Naive thymus-derived CD4-positive, alpha-beta T cell (primary cell): Measurements from ENCODE around the gene WDR27. TPM values are rescaled to one million over a fixed set of nuclear protein-coding genes. Genes with fewer than 3 reads are reported as not detected.
"Not testable (repeated sequence)": the region's sequence is repeated elsewhere in the genome, so short reads cannot be mapped to it uniquely, and the experiment has no call there.

ENCODE experiments used
- ATAC-seq: fragments of 150-1000 bp; cut with Tn5 transposase; 2 replicates; pipeline ENCODE4 v1.10.0; 2021; ENCODE audit warnings: mild to moderate bottlenecking, moderate library complexity
- CTCF ChIA-PET: fragments of 350-600 bp; sonication (Branson Sonifier 250); formaldehyde crosslinking; loops from one replicate; lab custom pipeline; 2021; ENCODE audit warnings: antibody characterized with exemption; lab: Charles Lee
- POLR2A ChIA-PET: fragments of 350-600 bp; sonication (Branson Sonifier 250); formaldehyde crosslinking; loops from one replicate; lab custom pipeline; 2021; ENCODE audit warnings: antibody characterized with exemption, inconsistent platforms; lab: Charles Lee
- DNase-seq, 9 donors: peaks; one replicate each; pipeline versions ENCODE4 v3.0.0 to v3.0.0-alpha.2; 2020 to 2022; ENCODE audit warnings: mixed read lengths in 1 of 9
- H3K27ac ChIP-seq: one replicate; pipeline ENCODE4 v1.7.0; 2013; ENCODE audit warnings: mild to moderate bottlenecking, low read depth, low read length, moderate library complexity
- H3K27me3 ChIP-seq, 2 donors: one replicate each; pipeline ENCODE4 v1.7.0; 2013; ENCODE audit warnings: low read length in 2 of 2, mild to moderate bottlenecking in 2 of 2, moderate library complexity in 2 of 2; ENCODE audit not compliant: control insufficient read depth in 2 of 2, insufficient read depth in 2 of 2
- H3K36me3 ChIP-seq, 3 experiments: 1 replicate in 2 of 3; 2 replicates in 1 of 3; pipeline ENCODE4 v1.7.0; 2013; ENCODE audit warnings: low read length in 3 of 3, mild to moderate bottlenecking in 3 of 3, moderate library complexity in 1 of 3; ENCODE audit not compliant: insufficient read depth in 3 of 3, control insufficient read depth in 2 of 3
- H3K4me1 ChIP-seq, 2 donors: one replicate each; pipeline ENCODE4 v1.7.0; 2013; ENCODE audit warnings: low read length in 2 of 2, mild to moderate bottlenecking in 2 of 2, moderate library complexity in 1 of 2; ENCODE audit not compliant: control insufficient read depth in 2 of 2, insufficient read depth in 2 of 2
- H3K4me3 ChIP-seq: 2 replicates; pipeline ENCODE4 v1.7.0; 2013; ENCODE audit warnings: mild to moderate bottlenecking, low read length
- H3K9me3 ChIP-seq, 3 experiments: 1 replicate in 2 of 3; 2 replicates in 1 of 3; pipeline ENCODE4 v1.7.0; 2013; ENCODE audit warnings: low read length in 3 of 3; ENCODE audit not compliant: control insufficient read depth in 2 of 3
- H3K27ac Mint-ChIP-seq, 9 donors: one replicate each; pipeline ENCODE4 v1.8.0; 2020 to 2022; ENCODE audit warnings: mixed read lengths in 9 of 9, mild to moderate bottlenecking in 8 of 9, moderate library complexity in 5 of 9, inconsistent platforms in 2 of 9
- H3K27me3 Mint-ChIP-seq, 5 donors: one replicate each; pipeline ENCODE4 v1.8.0; 2021 to 2022; ENCODE audit warnings: mixed read lengths in 5 of 5, mild to moderate bottlenecking in 1 of 5
- H3K36me3 Mint-ChIP-seq, 5 donors: one replicate each; pipeline ENCODE4 v1.8.0; 2020 to 2022; ENCODE audit warnings: mixed read lengths in 5 of 5, mild to moderate bottlenecking in 3 of 5, inconsistent platforms in 1 of 5
- H3K4me1 Mint-ChIP-seq, 7 donors: one replicate each; pipeline ENCODE4 v1.8.0; 2020 to 2022; ENCODE audit warnings: mixed read lengths in 7 of 7, mild to moderate bottlenecking in 3 of 7, inconsistent platforms in 1 of 7
- H3K4me3 Mint-ChIP-seq, 10 donors: one replicate each; pipeline ENCODE4 v1.8.0; 2020 to 2022; ENCODE audit warnings: mild to moderate bottlenecking in 10 of 10, mixed read lengths in 10 of 10, moderate library complexity in 6 of 10, inconsistent platforms in 2 of 10
- H3K9me3 Mint-ChIP-seq, 11 donors: one replicate each; pipeline ENCODE4 v1.8.0; 2020 to 2022; ENCODE audit warnings: mixed read lengths in 11 of 11, mild to moderate bottlenecking in 4 of 11, inconsistent platforms in 1 of 11, moderate library complexity in 1 of 11
- intact Hi-C, 2 donors: fragments of 100-400 bp; cut with micrococcal nuclease; formaldehyde crosslinking; loops; one replicate each; pipeline ENCODE4 v1.15.1; 2023
- polyA plus RNA-seq, 2 donors: library from polyadenylated mRNA; unstranded; fragments of 300-500 nt; fragmentation: Illumina TruSeq; gene quantifications; one replicate each; pipeline ENCODE4 v1.2.3, GENCODE V29; 2021
- total RNA-seq, 6 experiments: library from RNA in 5 of 6; stranded (reverse) in 5 of 6; gene quantifications; 1 replicate in 5 of 6; 2 replicates in 1 of 6; pipeline ENCODE4 v1.2.3 and lab custom pipeline; 2021 to 2026

Gene WDR27
- total and polyA plus RNA-seq, 7 experiments from 2014 or later = 6.7 to 89.0 (median 36.0) TPM

GRCh38 chr6:169527306-169527705 lies 174.5 kb downstream of the WDR27 start:
- no peak overlapping the region for H3K27ac ChIP-seq
- ATAC-seq (no peak), DNase-seq (no peak)
- intact Hi-C loops = no loop called here
- Mint-ChIP-seq H3K4me3 (no peak overlapping the region), H3K4me1 (peaks cover 10 to 17% (median 15%) of the 10 kb centered on the region in 7 donors), H3K9me3 (peaks cover 0 to 5% (median 0%) of the 10 kb centered on the region in 11 donors), H3K36me3 (peaks cover 0 to 6% (median 0%) of the 10 kb centered on the region in 5 donors), H3K27ac (no peak overlapping the region), H3K27me3 (peaks cover 0 to 8% (median 0%) of the 10 kb centered on the region in 5 donors)
- H3K36me3 ChIP-seq = no peaks in the 10 kb centered on the region
- H3K27me3 ChIP-seq = no peaks in the 10 kb centered on the region
- POLR2A ChIA-PET = no interaction called here
- CTCF ChIA-PET = no interaction called here
- no peak overlapping the region for H3K4me3 ChIP-seq
- peaks cover 0 to 15% of the 10 kb centered on the region in 2 donors for H3K4me1 ChIP-seq
- no peaks in the 10 kb centered on the region for H3K9me3 ChIP-seq

GRCh38 chr6:169521825-169522224 lies 180.0 kb downstream of the WDR27 start:
- Mint-ChIP-seq H3K9me3 (peaks cover 6 to 46% (median 16%) of the 10 kb centered on the region in 11 donors), H3K4me1 (peaks cover 0 to 2% (median 0%) of the 10 kb centered on the region in 7 donors), H3K36me3 (peaks cover 0 to 37% (median 17%) of the 10 kb centered on the region in 5 donors), H3K27ac (peak overlapping the region in 1 of 9 donors; percentile 57), H3K4me3 (no peak overlapping the region), H3K27me3 (peaks cover 0 to 10% (median 0%) of the 10 kb centered on the region in 5 donors)
- H3K27me3 ChIP-seq = no peaks in the 10 kb centered on the region
- peaks cover 0 to 12% (median 0%) of the 10 kb centered on the region in 3 experiments for H3K9me3 ChIP-seq
- no peaks in the 10 kb centered on the region for H3K4me1 ChIP-seq
- no peak for DNase-seq
- H3K36me3 ChIP-seq = no peaks in the 10 kb centered on the region
- H3K4me3 ChIP-seq = no peak overlapping the region
- CTCF ChIA-PET = interaction anchor here (0.6 kb wide), 1 partner anchor 10 kb away, joined by 3 read pairs; no protein-coding TSS in a partner anchor
- POLR2A ChIA-PET = interaction anchor here (0.7 kb wide), 1 partner anchor 10 kb away, joined by 3 read pairs; no protein-coding TSS in a partner anchor
- intact Hi-C loops = no loop called here
- no peak overlapping the region for H3K27ac ChIP-seq
- no peak for ATAC-seq

- Histone ChIP-seq H3K27me3 (no peaks in the 10 kb centered on the region), H3K36me3 (no peaks in the 10 kb centered on the region), H3K4me3 (no peak overlapping the region), H3K27ac (no peak overlapping the region), H3K9me3 (peaks cover 0 to 12% (median 0%) of the 10 kb centered on the region in 3 experiments), H3K4me1 (no peaks in the 10 kb centered on the region)
- Mint-ChIP-seq H3K27ac (no peak overlapping the region), H3K4me1 (peaks cover 0 to 2% (median 0%) of the 10 kb centered on the region in 7 donors), H3K36me3 (peaks cover 0 to 33% (median 19%) of the 10 kb centered on the region in 5 donors), H3K9me3 (peaks cover 6 to 52% (median 19%) of the 10 kb centered on the region in 11 donors), H3K4me3 (no peak overlapping the region), H3K27me3 (peaks cover 0 to 13% (median 0%) of the 10 kb centered on the region in 5 donors)
- DNase-seq (no peak), ATAC-seq (no peak)
- POLR2A ChIA-PET = no interaction called here
- CTCF ChIA-PET = interaction anchor here (0.6 kb wide), 1 partner anchor 758 kb away, joined by 6 read pairs; no protein-coding TSS in a partner anchor
- intact Hi-C loops = no loop called here
Measured at GRCh38 chr6:169520104-169520503, 181.7 kb downstream of the WDR27 start.

- Mint-ChIP-seq H3K9me3 (peaks cover 6 to 52% (median 19%) of the 10 kb centered on the region in 11 donors), H3K4me3 (no peak overlapping the region), H3K36me3 (peaks cover 0 to 33% (median 19%) of the 10 kb centered on the region in 5 donors), H3K4me1 (peaks cover 0 to 2% (median 0%) of the 10 kb centered on the region in 7 donors), H3K27ac (no peak overlapping the region), H3K27me3 (peaks cover 0 to 9% (median 0%) of the 10 kb centered on the region in 5 donors)
- CTCF ChIA-PET = no interaction called here
- Histone ChIP-seq H3K4me3 (no peak overlapping the region), H3K27me3 (no peaks in the 10 kb centered on the region), H3K36me3 (no peaks in the 10 kb centered on the region), H3K27ac (no peak overlapping the region), H3K4me1 (no peaks in the 10 kb centered on the region), H3K9me3 (peaks cover 0 to 12% (median 0%) of the 10 kb centered on the region in 3 experiments)
- DNase-seq (no peak), ATAC-seq (no peak)
- intact Hi-C loops = no loop called here
- POLR2A ChIA-PET = no interaction called here
Measured at GRCh38 chr6:169518451-169518850, 183.4 kb downstream of the WDR27 start.

GRCh38 chr6:169513478-169514193 lies 188.2 kb downstream of the WDR27 start:
- Mint-ChIP-seq H3K4me3 (no peak overlapping the region), H3K27me3 (peaks cover 0 to 2% (median 0%) of the 10 kb centered on the region in 5 donors), H3K4me1 (no peaks in the 10 kb centered on the region), H3K27ac (no peak overlapping the region), H3K9me3 (peaks cover 0 to 22% (median 5%) of the 10 kb centered on the region in 11 donors), H3K36me3 (peaks cover 0 to 8% (median 2%) of the 10 kb centered on the region in 5 donors)
- ChIA-PET CTCF (no interaction called here), POLR2A (no interaction called here)
- intact Hi-C loops = no loop called here
- no peak for ATAC-seq
- peaks cover 0 to 7% (median 0%) of the 10 kb centered on the region in 3 experiments for H3K9me3 ChIP-seq
- no peaks in the 10 kb centered on the region for H3K27me3 ChIP-seq
- H3K4me3 ChIP-seq = no peak overlapping the region
- no peak overlapping the region for H3K27ac ChIP-seq
- DNase-seq = no peak
- no peaks in the 10 kb centered on the region for H3K36me3 ChIP-seq
- H3K4me1 ChIP-seq = no peaks in the 10 kb centered on the region

- H3K4me3 Mint-ChIP-seq, H3K9me3 ChIP-seq, H3K4me3 ChIP-seq, H3K27ac ChIP-seq, H3K27ac Mint-ChIP-seq, H3K4me1 Mint-ChIP-seq, intact Hi-C loops, H3K36me3 Mint-ChIP-seq, ATAC-seq, POLR2A ChIA-PET, H3K27me3 ChIP-seq, H3K36me3 ChIP-seq, H3K4me1 ChIP-seq, H3K27me3 Mint-ChIP-seq, DNase-seq: not testable (repeated sequence)
- CTCF ChIA-PET = interaction anchor here (0.7 kb wide), 1 partner anchor 10 kb away, joined by 3 read pairs; no protein-coding TSS in a partner anchor
- peaks cover 0 to 21% (median 5%) of the 10 kb centered on the region in 11 donors for H3K9me3 Mint-ChIP-seq
Measured at GRCh38 chr6:169511785-169512184, 190.0 kb downstream of the WDR27 start.
